ENCODE measurements around the gene BRAP.
"Not testable (repeated sequence)": the region's sequence is repeated elsewhere in the genome, so short reads cannot be mapped to it uniquely, and the experiment has no call there.

The BRAP gene

DNA sequence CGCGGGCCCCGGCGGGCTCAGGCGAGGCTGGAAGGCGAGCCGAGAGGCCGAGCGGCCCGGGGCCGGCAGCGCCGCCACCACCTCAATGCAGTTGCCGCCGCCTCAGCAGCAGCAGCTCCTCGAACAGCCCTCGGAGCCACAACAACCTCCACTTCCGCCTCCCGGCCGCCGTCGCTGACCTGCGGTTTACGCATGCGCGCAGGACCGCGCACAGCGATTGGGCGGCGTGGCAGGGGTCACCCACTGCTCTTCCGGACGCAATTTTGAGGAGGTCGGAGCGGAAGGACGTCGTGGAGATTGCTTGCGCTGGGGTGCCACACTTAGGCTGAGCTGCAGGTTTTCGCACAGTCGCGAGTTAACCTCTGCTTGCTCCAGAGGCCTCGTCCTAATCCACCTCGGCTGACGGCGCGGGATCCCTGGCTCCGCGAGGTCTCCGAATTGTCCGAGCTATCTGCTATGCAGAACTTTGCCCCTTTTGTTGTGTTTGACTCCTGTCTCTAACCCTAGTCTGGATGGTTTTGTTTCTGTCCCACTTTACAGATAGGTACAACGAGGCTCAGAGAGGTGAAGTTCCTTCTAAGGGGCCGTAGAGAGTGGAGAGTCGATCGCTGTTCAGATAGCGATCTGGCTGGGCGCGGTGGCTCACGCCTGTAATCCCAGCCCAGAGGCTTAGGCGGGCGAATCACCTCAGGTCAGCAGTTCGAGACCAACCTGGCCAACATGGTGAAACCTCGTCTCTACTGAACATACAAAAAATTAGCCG, at the start of gene BRAP, which contains the start of gene ACAD10:
Gene BRAP (minus strand): TSS at position 146 of the 763 bp plus-strand sequence. CDS start 164 bp downstream, outside the sequence.
Gene ACAD10 (plus strand): TSS at position 243 of the 763 bp plus-strand sequence. CDS start 6,657 bp downstream, outside the sequence.
- DNase-seq: peak; percentile 97

DNA sequence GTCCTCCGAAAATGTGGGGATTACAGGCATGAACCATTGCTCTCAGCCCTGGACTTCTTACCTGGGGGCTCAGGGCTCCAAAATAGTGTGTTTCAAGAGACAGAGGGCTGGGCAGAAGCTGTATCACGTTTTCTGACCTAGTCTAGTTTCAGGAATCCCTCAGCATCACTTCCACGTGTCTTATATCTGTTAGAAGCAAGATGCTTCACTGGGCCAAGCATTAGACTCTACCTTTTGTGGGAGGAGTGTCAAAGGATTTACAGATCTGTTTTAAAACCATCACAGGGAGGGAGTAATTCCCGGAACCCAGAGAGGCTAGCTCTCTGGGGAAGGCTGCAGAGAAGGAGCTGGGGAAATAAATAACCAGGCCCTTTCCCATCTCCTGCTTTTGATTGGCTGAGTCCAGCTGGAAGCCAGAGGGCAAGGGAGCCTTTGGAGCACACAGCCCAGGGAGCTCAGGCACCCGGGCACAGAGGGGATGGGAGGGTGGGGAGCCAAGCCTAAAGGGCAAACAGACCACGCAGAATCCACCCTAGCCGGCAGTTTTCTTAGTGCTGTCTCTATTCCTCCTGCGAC, 47.7 kb upstream of the BRAP start:
- no peak for DNase-seq

DNA sequence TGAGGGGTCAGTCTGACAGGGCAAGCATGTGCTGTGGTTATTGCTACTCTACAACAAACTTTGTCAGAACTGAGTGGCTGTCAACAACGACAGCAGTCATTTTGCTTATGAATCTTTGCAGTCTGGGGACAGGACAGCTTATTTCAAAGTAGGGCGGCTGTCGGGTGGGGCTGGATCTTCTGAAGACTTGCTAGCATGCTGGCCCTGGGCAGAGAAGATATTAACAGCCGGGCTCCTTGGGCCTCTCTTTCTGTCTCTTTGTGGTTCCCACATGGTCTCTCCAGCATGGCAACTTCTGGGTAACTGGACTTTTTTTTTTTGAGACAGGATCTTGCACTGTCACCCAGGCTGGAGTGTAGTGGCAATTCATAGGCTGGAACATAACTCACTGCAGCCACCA, 47.0 kb upstream of the BRAP start:
- DNase-seq: no peak

GRCh38 chr12:111730420-111730819, 44.7 kb upstream of the BRAP start:
- DNase-seq: no peak

DNA sequence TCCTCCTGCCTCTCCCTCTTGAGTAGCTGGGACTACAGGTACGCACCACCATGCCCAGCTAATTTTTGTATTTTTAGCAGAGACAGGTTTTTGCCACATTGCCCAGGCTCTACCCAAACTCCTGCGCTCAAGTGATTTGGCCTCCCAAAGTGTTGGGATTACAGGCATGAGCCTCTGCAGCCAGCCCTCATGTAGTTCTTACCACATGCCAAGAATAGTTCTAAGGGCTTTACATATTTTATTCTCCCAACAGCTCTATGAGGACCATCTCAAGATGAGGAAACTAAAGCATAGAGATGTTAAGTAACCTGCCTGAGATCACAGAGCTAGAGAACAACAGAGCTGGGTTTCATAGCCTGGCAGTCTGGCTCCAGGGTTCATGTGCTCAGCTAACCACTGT, 43.0 kb upstream of the BRAP start:
- no peak for DNase-seq

DNA sequence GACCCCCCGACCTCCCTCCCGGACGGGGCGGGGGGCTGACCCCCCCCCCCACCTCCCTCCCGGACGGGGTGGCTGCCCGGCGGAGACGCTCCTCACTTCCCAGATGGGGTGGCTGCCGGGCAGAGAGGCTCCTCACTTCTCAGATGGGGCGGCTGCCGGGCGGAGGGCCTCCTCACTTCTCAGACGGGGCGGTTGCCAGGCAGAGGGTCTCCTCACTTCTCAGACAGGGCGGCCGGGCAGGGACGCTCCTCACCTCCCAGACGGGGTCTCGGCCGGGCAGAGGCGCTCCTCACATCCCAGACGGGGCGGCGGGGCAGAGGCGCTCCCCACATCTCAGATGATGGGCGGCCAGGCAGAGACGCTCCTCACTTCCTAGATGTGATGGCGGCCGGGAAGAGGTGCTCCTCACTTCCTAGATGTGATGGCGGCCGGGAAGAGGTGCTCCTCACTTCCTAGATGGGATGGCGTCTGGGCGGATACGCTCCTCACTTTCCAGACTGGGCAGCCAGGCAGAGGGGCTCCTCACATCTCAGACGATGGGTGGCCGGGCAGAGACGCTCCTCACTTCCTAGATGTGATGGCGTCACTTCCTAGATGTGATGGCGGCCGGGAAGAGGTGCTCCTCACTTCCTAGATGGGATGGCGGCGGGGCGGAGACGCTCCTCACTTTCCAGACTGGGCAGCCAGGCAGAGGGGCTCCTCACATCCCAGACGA, 38.0 kb upstream of the BRAP start:
- DNase-seq: not testable (repeated sequence)

DNA sequence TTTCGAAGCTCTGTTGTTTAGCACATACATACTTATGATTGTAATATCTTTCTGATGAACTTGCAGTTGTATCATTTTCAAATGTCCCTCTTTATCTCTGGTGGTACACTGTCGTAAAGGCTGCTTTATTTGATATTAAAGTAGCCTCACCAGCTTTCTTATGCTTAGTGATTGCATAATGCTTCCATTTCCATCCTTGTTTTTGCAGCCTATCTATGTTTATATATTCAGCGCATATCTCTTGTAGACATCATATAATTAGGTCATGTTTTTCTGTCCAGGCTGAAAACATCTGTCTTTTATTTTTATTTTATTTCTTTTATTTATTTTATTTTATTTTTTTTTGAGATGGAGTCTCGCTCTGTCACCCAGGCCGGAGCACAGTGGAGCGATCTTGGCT, 34.7 kb upstream of the BRAP start:
- DNase-seq: no peak

- DNase-seq: not testable (repeated sequence)
Measured at GRCh38 chr12:111719316-111719715, 33.6 kb upstream of the BRAP start.

DNA sequence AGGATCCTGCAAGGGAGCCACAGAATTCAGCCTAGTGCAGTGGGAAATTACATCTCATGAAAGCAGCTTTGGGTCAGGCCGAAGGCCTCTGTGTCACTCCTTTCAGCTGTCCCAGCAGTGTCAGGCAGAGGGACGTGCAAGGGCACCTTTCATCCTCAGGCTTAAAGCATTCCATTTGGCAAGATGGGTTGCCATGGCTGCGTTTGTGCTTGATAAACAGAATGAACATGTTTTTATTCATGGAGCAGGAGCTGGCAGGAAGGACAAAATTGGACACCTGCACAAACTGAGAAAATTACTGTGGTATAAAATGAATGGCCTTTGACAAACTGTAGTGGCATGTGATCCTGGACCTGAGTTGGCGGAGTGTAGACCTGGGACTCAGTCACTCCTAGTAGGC, 29.5 kb upstream of the BRAP start:
- no peak for DNase-seq

DNA sequence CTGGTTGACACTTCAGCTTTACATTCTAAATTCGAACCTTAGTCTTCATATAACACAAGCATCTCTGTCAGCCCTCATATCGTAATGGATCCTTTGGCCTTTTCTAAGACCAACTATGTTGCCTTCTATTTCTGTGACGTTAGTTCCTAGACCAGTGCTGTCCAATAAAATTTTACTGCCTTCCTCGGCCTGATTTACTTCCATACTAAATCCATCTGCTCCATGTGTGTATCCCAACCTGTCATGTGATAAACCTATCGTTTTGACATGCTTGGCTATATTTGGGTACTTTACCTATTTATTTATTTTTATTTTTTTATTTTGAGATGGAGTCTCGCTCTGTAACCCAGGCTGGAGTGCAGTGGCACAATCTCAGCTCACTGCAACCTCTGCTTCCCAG, 20.4 kb upstream of the BRAP start:
- no peak for DNase-seq

DNA sequence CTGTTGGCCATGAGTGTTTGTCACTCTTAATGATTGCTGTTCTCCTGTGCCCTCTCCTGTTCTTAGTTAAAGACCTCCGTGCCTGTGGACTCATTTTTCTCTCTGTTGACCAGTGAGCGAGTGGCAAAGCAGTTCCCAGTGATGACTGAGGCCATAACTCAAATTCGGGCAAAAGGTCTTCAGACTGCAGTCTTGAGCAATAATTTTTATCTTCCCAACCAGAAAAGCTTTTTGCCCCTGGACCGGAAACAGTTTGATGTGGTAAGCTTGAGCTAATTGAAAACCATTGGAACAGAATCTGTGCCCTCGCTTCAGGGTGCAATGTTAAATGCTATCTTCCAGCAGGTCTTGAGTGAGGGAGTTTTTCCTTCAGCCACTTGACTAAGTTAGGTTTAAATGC, 19.9 kb upstream of the BRAP start:
- DNase-seq: no peak

- DNase-seq: no peak
Measured at GRCh38 chr12:111699962-111700361, 14.2 kb upstream of the BRAP start.

DNA sequence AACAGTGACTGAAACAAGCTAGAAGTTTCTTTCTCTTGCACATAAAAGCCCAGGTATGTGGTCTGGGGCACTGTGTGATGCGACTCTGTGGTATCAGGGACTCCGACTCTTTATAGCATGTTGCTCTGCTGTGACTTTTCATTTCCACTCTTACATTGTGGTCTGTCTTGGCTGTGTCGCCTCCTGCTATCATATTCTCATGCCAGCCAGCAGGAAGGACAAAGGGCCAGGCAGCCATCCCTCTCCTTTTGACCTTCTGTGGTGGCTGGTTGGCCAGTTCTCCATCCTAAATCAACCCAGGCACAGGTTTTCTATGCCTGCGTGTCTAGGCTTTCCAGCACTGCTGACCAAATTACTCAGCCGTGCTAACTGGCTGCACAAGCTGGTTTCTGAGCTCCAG, 8.1 kb upstream of the BRAP start:
- DNase-seq: no peak

DNA sequence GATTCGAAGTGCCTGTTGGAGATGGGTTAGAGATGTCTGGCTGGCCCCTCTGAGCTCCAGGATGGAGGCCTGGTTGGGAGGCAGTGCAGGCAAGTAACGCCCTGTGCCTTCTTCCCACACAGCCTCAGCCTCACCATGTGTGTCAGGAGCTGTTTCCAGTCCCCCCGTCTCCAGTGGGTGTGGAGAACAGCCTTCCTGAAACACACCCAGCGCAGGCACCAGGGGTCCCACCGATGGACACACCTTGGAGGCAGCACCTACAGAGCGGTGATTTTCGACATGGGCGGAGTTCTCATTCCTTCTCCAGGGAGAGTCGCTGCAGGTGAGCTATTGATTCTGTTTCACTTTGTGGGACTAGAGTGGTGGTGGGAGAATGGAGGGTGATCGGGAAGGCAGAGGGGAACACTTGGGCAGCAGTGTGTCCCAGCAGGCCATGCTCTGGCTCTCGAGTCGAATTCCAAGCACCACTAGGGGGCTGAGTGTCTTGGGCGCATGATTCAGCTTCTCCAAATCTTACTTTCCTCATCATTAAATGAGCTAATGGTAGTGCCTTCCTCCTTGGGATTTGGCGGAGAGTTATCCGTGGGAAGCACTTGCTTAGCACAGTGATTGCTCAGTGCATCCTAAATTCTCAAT, 6.9 kb upstream of the BRAP start:
- peak; percentile 8 for DNase-seq

DNA sequence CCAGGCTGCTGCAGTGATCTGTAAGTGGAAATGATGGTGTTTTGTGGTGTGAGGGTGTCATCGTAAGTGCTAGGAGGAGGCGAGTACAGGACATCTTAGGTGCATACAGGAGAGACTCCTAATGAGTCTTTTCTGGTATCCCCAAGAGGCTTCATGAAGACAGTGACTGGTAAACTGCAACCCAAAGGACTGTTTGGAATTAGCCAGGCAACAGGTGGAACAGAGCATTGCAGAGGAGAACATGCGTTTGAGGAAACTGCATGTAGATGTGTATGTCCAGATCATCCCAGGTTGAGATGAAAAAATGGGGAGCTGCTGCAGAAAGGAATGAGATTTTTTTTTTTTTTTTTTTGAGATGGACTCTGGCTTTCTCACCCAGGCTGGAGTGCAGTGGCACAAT, 5.5 kb upstream of the BRAP start:
- no peak for DNase-seq

DNA sequence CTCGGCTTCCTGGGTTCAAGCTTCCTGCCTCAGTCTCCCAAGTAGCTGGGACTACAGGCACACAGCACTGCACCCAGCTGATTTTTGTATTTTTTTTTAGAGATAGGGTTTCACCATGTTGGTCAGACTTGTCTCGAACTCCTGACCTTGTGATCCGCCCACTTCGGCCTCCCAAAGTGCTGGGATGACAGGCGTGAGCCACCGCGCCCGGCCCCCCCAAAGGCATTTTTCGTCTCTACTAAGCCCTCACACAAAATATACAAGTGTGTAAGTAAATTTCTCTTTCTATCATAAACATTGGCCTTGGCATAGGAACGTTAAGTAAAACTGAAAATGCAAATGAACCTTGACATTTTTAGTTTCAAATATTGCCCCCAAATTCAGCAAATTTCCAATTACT, 2.2 kb upstream of the BRAP start:
- DNase-seq: no peak

DNA sequence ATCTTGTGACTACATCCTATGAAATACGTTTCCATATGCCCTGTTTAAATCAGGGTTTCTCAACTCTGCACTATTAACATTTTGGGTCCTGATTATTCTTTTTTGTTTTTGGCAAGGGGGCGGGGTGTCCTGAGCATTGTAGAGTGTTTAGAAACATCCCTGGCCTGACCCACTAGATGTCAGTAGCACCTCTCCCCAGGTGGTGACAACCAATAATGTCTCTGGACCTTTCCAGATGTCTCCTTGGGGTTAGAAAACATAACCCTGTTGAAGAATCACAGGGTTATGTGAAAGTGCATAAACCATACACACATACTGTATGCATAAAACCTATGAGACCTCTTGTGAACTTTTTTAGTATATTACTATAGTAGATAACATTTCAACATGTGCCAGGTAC, 1.5 kb upstream of the BRAP start:
- peak; percentile 17 for DNase-seq

DNA sequence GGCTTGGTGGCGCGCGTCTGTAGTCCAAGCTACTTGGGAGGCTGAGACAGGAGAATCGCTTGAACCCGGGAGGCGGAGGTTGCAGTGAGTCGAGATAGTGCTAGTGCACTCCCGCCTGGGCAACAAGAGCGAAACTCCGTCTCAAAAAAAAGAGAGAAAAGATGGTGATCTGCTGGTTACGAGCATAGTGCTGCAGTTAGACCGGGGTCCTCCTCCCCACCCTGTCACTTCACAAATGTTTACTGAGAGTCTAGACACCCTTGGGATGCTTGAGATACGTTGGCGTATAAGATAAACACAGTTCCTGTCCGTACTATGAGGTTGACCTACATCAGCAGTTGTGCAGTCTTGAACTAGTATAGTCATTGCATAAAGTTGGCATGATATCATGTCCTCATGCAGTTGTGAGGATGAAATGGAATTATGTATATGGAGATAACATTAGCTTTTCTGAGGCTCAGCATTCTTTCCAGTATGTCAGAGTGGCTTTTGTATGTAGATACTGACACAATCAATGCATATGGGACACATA, 884 bp upstream of the BRAP start:
- no peak for DNase-seq

DNA sequence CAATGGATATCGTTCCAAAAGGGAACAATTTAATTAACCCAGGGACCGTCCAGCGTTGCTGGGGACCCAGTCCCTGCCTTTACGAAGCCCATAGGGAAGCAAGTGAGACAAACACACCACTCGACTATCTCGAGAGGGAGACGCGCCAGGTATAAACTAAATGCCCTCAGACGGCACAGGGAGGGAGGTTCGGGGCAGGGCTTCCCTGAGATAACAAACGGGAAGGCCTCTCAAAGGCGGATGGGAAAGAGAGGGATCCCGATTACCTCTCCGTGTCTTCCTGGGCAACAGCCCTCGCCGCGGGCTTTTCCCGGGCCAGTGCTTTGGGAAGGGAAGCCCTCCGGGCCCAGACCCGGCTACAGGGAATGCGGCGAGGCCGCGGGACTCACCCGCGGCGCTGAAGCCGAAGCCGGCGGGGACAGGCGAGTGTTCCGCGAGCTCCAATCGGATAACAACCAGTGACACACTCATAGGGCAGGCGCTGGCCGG, 390 bp downstream of the BRAP start:
- no peak for DNase-seq

- not testable (repeated sequence) for DNase-seq
Measured at GRCh38 chr12:111684485-111685198, 1.1 kb downstream of the BRAP start.

GRCh38 chr12:111677186-111677585, 8.6 kb downstream of the BRAP start:
- DNase-seq: no peak

- peak; percentile 3 for DNase-seq
Measured at GRCh38 chr12:111673503-111673902, 12.3 kb downstream of the BRAP start.
